SH-SY5Y (cell line): ENCODE data around the gene PGBD5.

Experiments
- GATA2 ChIP-seq: IDR thresholded peaks from 2 replicates; pipeline ENCODE4 v1.6.1; 2011; ENCODE audit warnings: mild to moderate bottlenecking, low read depth, low read length
- GATA3 ChIP-seq: IDR thresholded peaks from 2 replicates; pipeline ENCODE4 v1.6.1; 2011; ENCODE audit warnings: low read depth, mild to moderate bottlenecking, low read length, moderate library complexity

GRCh38 chr1:230387876-230388275 is 38.3 kb downstream of the PGBD5 start:
- no peak for TF ChIP-seq GATA3
- TF ChIP-seq GATA2: no peak
